ENCODE measurements around the gene PAMR1.
A peak's percentile ranks its signal among the peaks of the same experiment; 100 is the strongest.

The PAMR1 gene

GRCh38 chr11:35394941-35395340 lies 130.5 kb downstream of the PAMR1 start:
- no peak for DNase-seq

- no peak for DNase-seq
Observed at GRCh38 chr11:35393098-35393497, 132.3 kb downstream of the PAMR1 start.

GRCh38 chr11:35391922-35392688 lies 133.3 kb downstream of the PAMR1 start:
- DNase-seq, result peak; percentile 79

GRCh38 chr11:35390737-35391682 lies 134.4 kb downstream of the PAMR1 start:
- DNase-seq, result no peak

- no peak for DNase-seq
Observed at GRCh38 chr11:35389897-35390465, 135.4 kb downstream of the PAMR1 start.

GRCh38 chr11:35389112-35389511 lies 136.3 kb downstream of the PAMR1 start:
- DNase-seq, result no peak

- DNase-seq, result no peak
Observed at GRCh38 chr11:35388061-35388460, 137.4 kb downstream of the PAMR1 start.

GRCh38 chr11:35387111-35387982 lies 138.1 kb downstream of the PAMR1 start:
- DNase-seq, result no peak

- DNase-seq, result no peak
Observed at GRCh38 chr11:35383953-35384352, 141.5 kb downstream of the PAMR1 start.

All from effector CD8-positive, alpha-beta T cell (primary cell).